GM13977 (cell line): ENCODE results near the gene TTC12.
A peak's percentile ranks its signal among the peaks of the same experiment; 100 is the strongest.

ENCODE experiments used
- DNase-seq: peaks from one replicate; pipeline ENCODE4 v3.0.0; 2012; ENCODE audit warnings: low spot score
- in situ Hi-C: fragments of 300-500 bp; cut with MboI; formaldehyde crosslinking; loops from one replicate; pipeline ENCODE4 v1.12.0; 2022; ENCODE audit warnings: low sequenced_read_pairs, low pct_unique_long_range_greater_than_20kb, mixed read lengths, inconsistent platforms; ENCODE audit not compliant: unreplicated experiment
- TF ChIP-seq, protein P1 (sequence below): IDR thresholded peaks from 2 replicates; pipeline ENCODE4 v1.5.1; 2012; ENCODE audit warnings: mild to moderate bottlenecking, control low read depth; ENCODE audit not compliant: insufficient read depth; ENCODE audit errors: extremely low read depth, missing control alignments

TTC12 gene

GRCh38 chr11:113384551-113384950 is 70.2 kb downstream of the TTC12 start:
- DNase-seq: no peak
- in situ Hi-C loops: no loop called here

DNA sequence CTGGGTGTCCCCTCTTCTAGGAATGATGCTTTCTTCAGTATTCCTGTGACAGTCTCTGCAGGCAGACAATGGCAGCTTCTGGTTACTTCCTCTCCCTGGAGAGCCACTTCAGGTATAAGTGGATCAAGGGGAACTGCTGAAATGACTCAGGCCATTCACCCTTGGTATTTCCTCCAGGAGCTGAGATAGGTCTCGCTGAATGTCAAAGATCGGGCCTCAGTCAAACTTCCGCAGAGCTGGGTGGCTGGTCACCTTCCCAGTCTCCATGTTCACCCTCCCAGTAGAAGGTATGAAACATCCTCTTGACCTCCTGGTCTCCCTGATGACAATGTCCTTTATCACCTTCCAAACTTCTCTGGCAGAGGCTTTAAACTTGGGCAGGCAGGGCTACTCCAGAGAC is 71.4 kb downstream of the TTC12 start:
- DNase-seq: no peak
- in situ Hi-C loops: no loop called here
- TF ChIP-seq, protein P1, sequence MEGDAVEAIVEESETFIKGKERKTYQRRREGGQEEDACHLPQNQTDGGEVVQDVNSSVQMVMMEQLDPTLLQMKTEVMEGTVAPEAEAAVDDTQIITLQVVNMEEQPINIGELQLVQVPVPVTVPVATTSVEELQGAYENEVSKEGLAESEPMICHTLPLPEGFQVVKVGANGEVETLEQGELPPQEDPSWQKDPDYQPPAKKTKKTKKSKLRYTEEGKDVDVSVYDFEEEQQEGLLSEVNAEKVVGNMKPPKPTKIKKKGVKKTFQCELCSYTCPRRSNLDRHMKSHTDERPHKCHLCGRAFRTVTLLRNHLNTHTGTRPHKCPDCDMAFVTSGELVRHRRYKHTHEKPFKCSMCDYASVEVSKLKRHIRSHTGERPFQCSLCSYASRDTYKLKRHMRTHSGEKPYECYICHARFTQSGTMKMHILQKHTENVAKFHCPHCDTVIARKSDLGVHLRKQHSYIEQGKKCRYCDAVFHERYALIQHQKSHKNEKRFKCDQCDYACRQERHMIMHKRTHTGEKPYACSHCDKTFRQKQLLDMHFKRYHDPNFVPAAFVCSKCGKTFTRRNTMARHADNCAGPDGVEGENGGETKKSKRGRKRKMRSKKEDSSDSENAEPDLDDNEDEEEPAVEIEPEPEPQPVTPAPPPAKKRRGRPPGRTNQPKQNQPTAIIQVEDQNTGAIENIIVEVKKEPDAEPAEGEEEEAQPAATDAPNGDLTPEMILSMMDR: no peak

More at GRCh38 chr11:113384551-113384950, 70.2 kb downstream of the TTC12 start:
- TF ChIP-seq, protein P1: no peak

DNA sequence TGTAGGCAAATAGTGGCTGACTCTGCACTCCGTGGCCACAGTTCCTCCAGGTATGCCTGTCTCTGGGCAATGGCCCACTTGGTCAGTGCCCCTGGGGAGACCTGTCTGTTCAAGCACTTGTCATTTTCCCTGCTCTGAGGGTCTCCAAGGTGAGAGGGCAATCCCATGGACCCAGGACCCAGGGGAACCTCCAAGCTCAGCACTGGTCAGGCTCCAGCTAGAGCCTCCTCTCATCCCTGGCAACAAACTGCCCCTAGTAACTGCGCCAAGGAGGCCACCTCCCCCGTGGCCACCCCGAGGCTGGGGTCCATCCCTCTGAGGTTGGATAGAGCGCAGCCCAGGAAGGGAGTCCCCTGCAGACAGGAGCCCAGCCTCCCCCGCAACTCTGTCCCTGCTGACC is 72.5 kb downstream of the TTC12 start:
- TF ChIP-seq, protein P1: no peak
- in situ Hi-C loops: no loop called here
- DNase-seq: no peak

DNA sequence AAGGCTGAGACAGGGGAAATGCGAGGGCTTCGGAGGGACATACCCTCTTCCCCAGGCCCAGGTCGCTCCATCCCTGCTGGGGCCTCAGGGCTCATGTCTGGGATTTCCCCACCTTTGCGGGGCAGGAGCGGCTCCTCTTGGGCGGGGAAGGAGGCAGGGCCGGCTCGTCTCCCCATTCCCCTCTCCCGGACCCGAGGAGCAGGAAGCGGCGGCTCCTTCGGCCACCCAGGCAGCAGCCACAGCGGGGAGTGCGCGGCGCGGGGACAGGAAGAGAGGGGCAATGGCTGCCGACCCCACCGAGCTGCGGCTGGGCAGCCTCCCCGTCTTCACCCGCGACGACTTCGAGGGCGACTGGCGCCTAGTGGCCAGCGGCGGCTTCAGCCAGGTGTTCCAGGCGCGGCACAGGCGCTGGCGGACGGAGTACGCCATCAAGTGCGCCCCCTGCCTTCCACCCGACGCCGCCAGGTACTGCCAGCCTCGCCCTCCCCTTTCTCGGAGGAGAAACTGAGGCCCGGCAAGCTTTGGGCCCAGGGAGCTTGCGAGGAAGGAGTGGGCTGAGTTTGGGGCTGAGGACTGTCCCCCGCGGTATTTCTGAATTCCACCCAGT is 73.3 kb downstream of the TTC12 start, which contains the start of gene ANKK1:
Gene ANKK1, plus strand, starts transcription at position 175 of the 607 bp plus-strand sequence. Its CDS starts 106 bp downstream, at position 281.
- in situ Hi-C loops: no loop called here
- no peak for DNase-seq

GRCh38 chr11:113389272-113389671 is 74.9 kb downstream of the TTC12 start:
- in situ Hi-C loops: no loop called here
- TF ChIP-seq, protein P1: no peak
- no peak for DNase-seq

More for the DNA sequence above, 73.3 kb downstream of the TTC12 start, which contains the start of gene ANKK1:
- TF ChIP-seq, protein P1: peak; percentile 31

DNA sequence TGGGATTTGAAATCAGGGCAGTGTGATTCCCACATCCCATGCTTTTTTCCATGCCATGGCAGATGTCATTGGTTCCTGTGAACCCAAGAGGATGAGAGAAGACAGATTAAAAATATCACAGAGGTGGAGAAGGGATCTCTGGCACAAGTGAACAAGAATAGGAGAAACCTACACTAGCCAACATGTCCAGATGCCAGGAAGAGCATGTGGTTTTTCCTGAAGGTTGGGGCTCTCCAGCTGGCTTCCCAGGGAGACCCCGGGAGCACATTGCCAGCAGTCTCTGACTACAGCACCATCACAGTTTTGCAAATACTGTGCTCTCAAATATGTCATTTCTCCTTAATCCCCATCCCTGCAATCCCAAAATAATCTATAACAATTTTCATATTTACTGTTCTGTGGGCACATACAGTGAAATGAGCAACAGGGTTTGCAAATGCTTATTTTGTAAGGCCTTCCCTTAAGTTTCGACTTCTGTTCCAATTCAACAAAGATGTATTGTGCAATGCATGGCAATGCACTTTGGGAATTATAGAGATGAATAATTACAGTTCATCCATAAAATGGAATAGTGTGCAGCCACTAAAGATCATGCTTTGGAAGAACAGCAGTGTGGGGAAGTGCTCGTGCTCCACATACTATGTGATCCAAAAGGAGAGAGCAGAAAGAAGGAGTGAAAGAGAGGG is 78.0 kb downstream of the TTC12 start:
- no peak for DNase-seq
- TF ChIP-seq, protein P1: no peak
- in situ Hi-C loops: no loop called here
